H1 (cell line): ENCODE data around the gene ZNF586. TPM values are rescaled to one million over a fixed set of nuclear protein-coding genes. Genes with fewer than 3 reads are reported as not detected.

Experiments used
- CTCF ChIA-PET: fragments of 300-600 bp; sonication (Branson Sonifier 250); formaldehyde crosslinking; loops from one replicate; lab custom pipeline; 2021; ENCODE audit not compliant: partially characterized antibody; lab: Charles Lee
- POLR2A ChIA-PET: fragments of 300-600 bp; sonication (Branson Sonifier 250); formaldehyde crosslinking; loops from one replicate; lab custom pipeline; 2021; ENCODE audit warnings: inconsistent platforms; ENCODE audit not compliant: partially characterized antibody; lab: Charles Lee
- DNase-seq, 2 experiments: peaks; one replicate each; pipeline versions ENCODE4 v3.0.0 to v3.0.0-alpha.2; 2010 to 2022; ENCODE audit warnings: low spot score in 2 of 2, low read depth in 1 of 2, mixed read lengths in 1 of 2
- FAIRE-seq: peaks from 2 replicates; lab custom pipeline; 2011; peaks lifted over from hg19 to GRCh38; lab: Jason Lieb, UNC
- H2AFZ ChIP-seq: 2 replicates; pipeline ENCODE4 v1.8.1; 2012; ENCODE audit warnings: low read length, inconsistent platforms
- H2AK5ac ChIP-seq: 2 replicates; pipeline ENCODE4 v1.6.1; 2013; ENCODE audit warnings: low read depth, low read length
- H2BK120ac ChIP-seq: replicated peaks from 2 replicates; pipeline ENCODE3; 2013; ENCODE audit warnings: low read depth, low read length, inconsistent platforms
- H2BK12ac ChIP-seq: 2 replicates; pipeline ENCODE4 v1.6.1; 2013; ENCODE audit warnings: low read depth, low read length
- H2BK15ac ChIP-seq: 2 replicates; pipeline ENCODE4 v1.6.1; 2013; ENCODE audit warnings: low read length
- H2BK20ac ChIP-seq: 2 replicates; pipeline ENCODE4 v1.6.1; 2013; ENCODE audit warnings: low read length
- H2BK5ac ChIP-seq: 2 replicates; pipeline ENCODE4 v1.6.1; 2013; ENCODE audit warnings: low read depth, low read length
- H3K14ac ChIP-seq: 2 replicates; pipeline ENCODE4 v1.6.1; 2013; ENCODE audit warnings: inconsistent platforms; ENCODE audit not compliant: insufficient read length
- H3K18ac ChIP-seq: 2 replicates; pipeline ENCODE4 v1.6.1; 2013; ENCODE audit warnings: low read length; ENCODE audit errors: extremely low read depth
- H3K23ac ChIP-seq: 2 replicates; pipeline ENCODE4 v1.6.1; 2013; ENCODE audit warnings: inconsistent platforms; ENCODE audit not compliant: insufficient read length
- H3K23me2 ChIP-seq: 2 replicates; pipeline ENCODE4 v1.6.1; 2013; ENCODE audit warnings: low read depth, low read length
- H3K27ac ChIP-seq: 2 replicates; pipeline ENCODE4 v1.6.1; 2011; ENCODE audit warnings: low read depth, low read length, inconsistent platforms
- H3K27me3 ChIP-seq, 4 experiments: replicated peaks in 1 of 4; 1 replicate in 1 of 4; 2 replicates in 3 of 4; pipeline versions ENCODE4 v1.6.1 to v1.8.1; 2011 to 2013; ENCODE audit warnings: low read length in 3 of 4, mild to moderate bottlenecking in 3 of 4, inconsistent platforms in 2 of 4, mixed read lengths in 2 of 4, moderate library complexity in 1 of 4; ENCODE audit not compliant: control insufficient read depth in 3 of 4, insufficient read depth in 3 of 4; ENCODE audit errors: extremely low read depth in 1 of 4
- H3K36me3 ChIP-seq, 4 experiments: 2 replicates each; pipeline versions ENCODE4 v1.6.1 to v1.8.1; 2011 to 2013; ENCODE audit warnings: mild to moderate bottlenecking in 4 of 4, low read length in 3 of 4, moderate library complexity in 2 of 4, control low read depth in 1 of 4, inconsistent platforms in 1 of 4; ENCODE audit not compliant: insufficient read depth in 4 of 4, control insufficient read depth in 2 of 4
- H3K4ac ChIP-seq: replicated peaks from 2 replicates; pipeline ENCODE3; 2013; ENCODE audit warnings: low read length, low read depth, mixed read lengths, inconsistent platforms; ENCODE audit not compliant: insufficient read length
- H3K4me1 ChIP-seq, 4 experiments: replicated peaks in 1 of 4; 1 replicate in 1 of 4; 2 replicates in 3 of 4; pipeline versions ENCODE4 v1.6.1 to v1.8.1; 2011 to 2013; ENCODE audit warnings: low read length in 3 of 4, inconsistent platforms in 2 of 4, mixed read lengths in 1 of 4; ENCODE audit not compliant: insufficient read depth in 4 of 4, control insufficient read depth in 3 of 4
- H3K4me2 ChIP-seq, 2 experiments: 2 replicates each; pipeline versions ENCODE4 v1.6.1 to v1.8.1; 2011 to 2013; ENCODE audit warnings: low read depth in 2 of 2, low read length in 2 of 2, control low read depth in 1 of 2, inconsistent platforms in 1 of 2, mild to moderate bottlenecking in 1 of 2; ENCODE audit not compliant: insufficient read depth in 1 of 2
- H3K4me3 ChIP-seq, 4 experiments: fragments of 200-600, 300-600 bp in 1 of 4; sonication (generic), shearing (Covaris generic), sonication (Bioruptor Twin) in 1 of 4; 2 replicates each; pipeline versions ENCODE4 v1.5.1 to v1.8.1; 2011 to 2016; ENCODE audit warnings: low read length in 4 of 4, low read depth in 3 of 4, control low read depth in 2 of 4, inconsistent platforms in 2 of 4, mild to moderate bottlenecking in 2 of 4, mixed read lengths in 1 of 4, moderate library complexity in 1 of 4; ENCODE audit not compliant: insufficient read depth in 2 of 4; ENCODE audit errors: extremely low read depth in 1 of 4
- H3K56ac ChIP-seq: replicated peaks from 2 replicates; pipeline ENCODE3; 2013; ENCODE audit warnings: low read depth, mild to moderate bottlenecking, mixed read lengths, low read length, inconsistent platforms; ENCODE audit not compliant: insufficient read length
- H3K79me1 ChIP-seq: 2 replicates; pipeline ENCODE4 v1.6.1; 2013; ENCODE audit warnings: low read depth, low read length, control low read depth
- H3K79me2 ChIP-seq, 2 experiments: 2 replicates each; pipeline versions ENCODE4 v1.6.1 to v1.8.1; 2012 to 2013; ENCODE audit warnings: low read length in 2 of 2, mild to moderate bottlenecking in 2 of 2, inconsistent platforms in 1 of 2; ENCODE audit not compliant: insufficient read depth in 2 of 2, control insufficient read depth in 1 of 2
- H3K9ac ChIP-seq, 4 experiments: replicated peaks in 1 of 4; 1 replicate in 1 of 4; 2 replicates in 3 of 4; pipeline versions ENCODE4 v1.6.1 to v1.8.1; 2011 to 2013; ENCODE audit warnings: low read depth in 3 of 4, low read length in 3 of 4, control low read depth in 2 of 4, mild to moderate bottlenecking in 2 of 4, moderate library complexity in 2 of 4, inconsistent platforms in 1 of 4; ENCODE audit errors: extremely low read depth in 1 of 4
- H3K9me3 ChIP-seq, 2 experiments: 2 replicates each; pipeline versions ENCODE4 v1.6.1 to v1.8.1; 2012 to 2013; ENCODE audit warnings: mild to moderate bottlenecking in 2 of 2, moderate library complexity in 2 of 2, control low read depth in 1 of 2, inconsistent platforms in 1 of 2, low read depth in 1 of 2, low read length in 1 of 2, mixed read lengths in 1 of 2; ENCODE audit not compliant: insufficient read depth in 2 of 2
- H4K20me1 ChIP-seq, 2 experiments: replicated peaks in 1 of 2; 2 replicates each; pipeline versions ENCODE3 to v1.8.1; 2011 to 2013; ENCODE audit warnings: inconsistent platforms in 2 of 2, low read length in 2 of 2, mild to moderate bottlenecking in 1 of 2; ENCODE audit not compliant: insufficient read depth in 2 of 2, control insufficient read depth in 1 of 2
- H4K5ac ChIP-seq: 2 replicates; pipeline ENCODE4 v1.6.1; 2013; ENCODE audit warnings: low read length, low read depth, mixed read lengths, inconsistent platforms; ENCODE audit not compliant: insufficient read length
- H4K8ac ChIP-seq: 2 replicates; pipeline ENCODE4 v1.8.0; 2013; ENCODE audit warnings: mild to moderate bottlenecking, moderate library complexity, low read length, inconsistent platforms; ENCODE audit not compliant: insufficient read depth; ENCODE audit errors: extremely low read depth
- H4K91ac ChIP-seq: replicated peaks from 2 replicates; pipeline ENCODE3; 2013; ENCODE audit warnings: low read length, mixed read lengths, inconsistent platforms; ENCODE audit not compliant: insufficient read length
- CBX8 ChIP-seq: fragments of 300-800, 300-1000 bp; sonication (generic); IDR thresholded peaks from 2 replicates; pipeline ENCODE4 v1.7.1; 2016; ENCODE audit warnings: low read depth, low read length, borderline replicate concordance
- CTCF ChIP-seq, 3 experiments: IDR thresholded peaks; 1 replicate in 2 of 3; 2 replicates in 1 of 3; pipeline versions ENCODE4 v1.5.1 to v1.6.1; 2011; ENCODE audit warnings: low read length in 3 of 3, mild to moderate bottlenecking in 3 of 3, inconsistent platforms in 2 of 3, low read depth in 1 of 3, moderate library complexity in 1 of 3; ENCODE audit not compliant: insufficient read depth in 1 of 3; ENCODE audit errors: control extremely low read depth in 1 of 3
- FOSL1 ChIP-seq: IDR thresholded peaks from 2 replicates; pipeline ENCODE4 v1.6.1; 2011; ENCODE audit warnings: mild to moderate bottlenecking, low read depth, low read length, moderate library complexity; ENCODE audit not compliant: insufficient read depth
- HDAC2 ChIP-seq, 2 experiments: fragments of 300-600 bp in 1 of 2; sonication (generic) in 1 of 2; IDR thresholded peaks; 2 replicates each; pipeline ENCODE4 v1.6.1; 2011 to 2012; ENCODE audit warnings: low read depth in 2 of 2, low read length in 2 of 2, mild to moderate bottlenecking in 2 of 2, moderate library complexity in 2 of 2, borderline replicate concordance in 1 of 2, inconsistent platforms in 1 of 2
- NRF1 ChIP-seq: IDR thresholded peaks from 2 replicates; pipeline ENCODE4 v1.6.1; 2011; ENCODE audit warnings: mild to moderate bottlenecking, low read depth, low read length, improper control_type of control experiment
- RAD21 ChIP-seq, 2 experiments: IDR thresholded peaks in 1 of 2; conservative IDR thresholded peaks in 1 of 2; 2 replicates each; pipeline ENCODE4 v1.6.1; 2011; ENCODE audit warnings: low read depth in 2 of 2, low read length in 2 of 2, improper control_type of control experiment in 1 of 2, inconsistent platforms in 1 of 2, mild to moderate bottlenecking in 1 of 2, moderate library complexity in 1 of 2
- RFX5 ChIP-seq: IDR thresholded peaks from 2 replicates; pipeline ENCODE4 v1.6.1; 2011; ENCODE audit warnings: low read depth, low read length, improper control_type of control experiment, borderline replicate concordance
- SAP30 ChIP-seq: fragments of 300-600 bp; sonication (generic); IDR thresholded peaks from 2 replicates; pipeline ENCODE4 v1.7.1; 2012; ENCODE audit warnings: low read length, moderate library complexity, mild to moderate bottlenecking, inconsistent platforms; ENCODE audit not compliant: insufficient read depth, insufficient replicate concordance
- SP4 ChIP-seq: IDR thresholded peaks from 2 replicates; pipeline ENCODE4 v1.6.1; 2012; ENCODE audit warnings: low read length, inconsistent platforms
- TAF1 ChIP-seq: IDR thresholded peaks from 2 replicates; pipeline ENCODE4 v1.6.1; 2011; ENCODE audit warnings: mild to moderate bottlenecking, low read depth, low read length
- WGBS, 2 experiments: shearing (Covaris generic) in 1 of 2; methylation state at CpG; one replicate each; pipeline versions ENCODE4 v1.1.6 to v1.1.7; 2013 to 2015; ENCODE audit warnings: low lambda C conversion rate in 2 of 2, mixed read lengths in 2 of 2, inconsistent platforms in 1 of 2, low coverage in 1 of 2, missing lambda C conversion rate in 1 of 2; ENCODE audit not compliant: insufficient replicate concordance in 2 of 2, insufficient coverage in 1 of 2, insufficient read length in 1 of 2; ENCODE audit errors: extremely low coverage in 1 of 2, missing lambda C conversion rate in 1 of 2; 5-methylcytosine and 5-hydroxymethylcytosine counted together
- polyA plus RNA-seq, 7 experiments: library from polyadenylated mRNA; depleted of rRNA in 3 of 7; stranded (reverse) in 5 of 7; unstranded in 2 of 7; fragments of >200 nt in 5 of 7; fragments of 200-250 nt in 2 of 7; gene quantifications; 1 replicate in 5 of 7; 2 replicates in 1 of 7; 4 replicates in 1 of 7; pipeline versions ENCODE4 v1.2.1 to v1.2.3, GENCODE V29; 2011 to 2013; ENCODE audit warnings: missing spikeins in 2 of 7, mixed read lengths in 2 of 7
- total RNA-seq: library from RNA; stranded (reverse); fragmentation: NEBNext Ultra II Directional; extraction: Animal tissue kit (Norgen Biotek cat#: 25700); gene quantifications from 2 replicates; pipeline ENCODE4 v1.2.1, GENCODE V29; 2021

The ZNF586 gene
- total and polyA plus RNA-seq, 2 of the 8 experiments (the other 6 are each of a cell fraction or from before 2014, with no cell fraction given) = 8.1 to 15.5 TPM

GRCh38 chr19:57825511-57825910, 56.0 kb downstream of the ZNF586 start:
- no peak overlapping the region for H2AFZ ChIP-seq
- no peak overlapping the region for H4K5ac ChIP-seq
- no peak overlapping the region for H3K27ac ChIP-seq
- peaks cover 9% of the 10 kb centered on the region for H3K79me1 ChIP-seq
- ChIA-PET CTCF (no interaction called here), POLR2A (interaction anchor here (0.6 to 1.6 kb wide), 4 partner anchors 10 to 134 kb away, joined by 3 to 5 read pairs (median 4); partner anchors contain the start of gene ZNF552)
- peaks cover 0 to 11% (median 0%) of the 10 kb centered on the region in 4 experiments; a peak in 3 of 8 replicates for H3K36me3 ChIP-seq
- H3K23me2 ChIP-seq = no peaks in the 10 kb centered on the region
- H2BK12ac ChIP-seq = no peak overlapping the region
- H3K9me3 ChIP-seq = no peaks in the 10 kb centered on the region
- H2AK5ac ChIP-seq = no peak overlapping the region
- FAIRE-seq (no peak), DNase-seq (no peak)
- no peak overlapping the region for H3K18ac ChIP-seq
- H4K8ac ChIP-seq = no peak overlapping the region
- H3K9ac ChIP-seq = no peak overlapping the region
- no peak overlapping the region for H3K23ac ChIP-seq
- 94% methylated on average over 6 of the region's 6 CpGs; no CpG with 5 or more reads in 1 of the 2 experiments for WGBS, 2 experiments
- peaks cover 2 to 3% (median 2%) of the 10 kb centered on the region in 4 experiments; a peak in 5 of 7 replicates for H3K4me1 ChIP-seq
- no peak overlapping the region for H3K4ac ChIP-seq
- no peak overlapping the region for H2BK5ac ChIP-seq
- no peak overlapping the region for H2BK20ac ChIP-seq
- H4K91ac ChIP-seq = no peak overlapping the region
- no peak overlapping the region for H3K14ac ChIP-seq
- no peak overlapping the region for H2BK120ac ChIP-seq
- H3K4me2 ChIP-seq = no peak overlapping the region
- H3K79me2 ChIP-seq = peaks cover 15 to 73% of the 10 kb centered on the region in 2 experiments
- H2BK15ac ChIP-seq = no peak overlapping the region
- peaks cover 7% of the 10 kb centered on the region in 2 experiments for H4K20me1 ChIP-seq
- H3K27me3 ChIP-seq = no peaks in the 10 kb centered on the region
- H3K4me3 ChIP-seq = no peak overlapping the region
- H3K56ac ChIP-seq = no peak overlapping the region
- TF ChIP-seq CBX8 = no peak
- TF ChIP-seq RAD21 (IDR thresholded peaks at IDR 0.05 in 1 of 2, conservative IDR thresholded peaks at IDR 0.05 in 1 of 2; ENCODE audit: low read depth in 2 of 2, low read length in 2 of 2) = no peak
- TF ChIP-seq SP4 = no peak
- TF ChIP-seq NRF1 = no peak
- no peak for TF ChIP-seq SAP30
- no peak for TF ChIP-seq HDAC2 (IDR thresholded peaks at IDR 0.05; ENCODE audit: borderline replicate concordance in 1 of 2, low read depth in 2 of 2, low read length in 2 of 2)
- TF ChIP-seq CTCF (IDR thresholded peaks at IDR 0.05; ENCODE audit: control extremely low read depth in 1 of 3, insufficient read depth in 1 of 3, low read depth in 1 of 3, low read length in 3 of 3) = no peak
- no peak for TF ChIP-seq TAF1
- no peak for TF ChIP-seq FOSL1
- no peak for TF ChIP-seq RFX5
